Kidney capillary endothelial cell (primary cell): ENCODE measurements around the gene ZCCHC8.
A peak's percentile ranks its signal among the peaks of the same experiment; 100 is the strongest.
"Not testable (repeated sequence)": the region's sequence is repeated elsewhere in the genome, so short reads cannot be mapped to it uniquely, and the experiment has no call there.

Experiments
- DNase-seq: peaks from one replicate; pipeline ENCODE4 v3.0.0-alpha.2; 2018; ENCODE audit warnings: low spot score

ZCCHC8 gene

GRCh38 chr12:122500685-122501488, at the start of gene ZCCHC8:
ZCCHC8 (minus strand) TSS chr12:122500932; CDS start chr12:122500840, 92 bp downstream.
- peak; percentile 93 for DNase-seq

DNA sequence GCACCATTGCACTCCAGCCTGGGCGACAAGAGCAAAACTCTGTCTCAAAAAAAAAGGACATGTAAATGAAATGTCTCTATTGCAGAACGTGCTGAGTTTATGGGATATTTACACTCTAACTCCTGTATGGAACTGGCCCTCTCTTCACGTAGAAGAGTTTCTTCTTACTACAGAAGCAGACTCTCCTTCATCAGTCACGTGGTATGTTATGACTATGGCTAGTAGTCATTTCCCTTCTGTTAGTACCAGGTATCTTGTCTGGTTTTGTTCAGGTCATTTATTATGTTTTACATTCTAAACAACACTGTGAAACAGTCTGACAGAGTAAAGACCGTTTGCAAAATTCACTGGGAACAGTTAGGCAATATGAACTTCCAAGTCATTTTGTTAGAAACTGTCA, 46.6 kb upstream of the ZCCHC8 start:
- no peak for DNase-seq

DNA sequence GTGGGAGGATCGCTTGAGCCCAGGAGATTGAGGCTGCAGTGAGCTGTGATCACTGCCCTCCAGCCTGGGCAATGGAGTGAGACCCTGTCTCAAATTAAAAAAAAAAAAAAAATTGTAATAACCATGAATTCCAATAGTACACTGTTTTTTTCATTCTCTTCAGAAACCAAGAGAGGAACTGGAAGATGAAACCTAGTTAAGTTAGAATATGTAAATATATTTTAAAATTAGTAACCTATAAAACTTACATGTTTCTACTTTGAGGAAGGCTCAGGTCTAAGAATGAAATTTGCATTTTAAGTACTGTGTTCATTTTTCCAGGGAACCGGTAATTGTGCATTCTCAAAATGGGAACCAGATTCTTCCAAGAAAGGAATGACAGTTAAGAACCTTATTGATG, 45.1 kb upstream of the ZCCHC8 start:
- DNase-seq: no peak

DNA sequence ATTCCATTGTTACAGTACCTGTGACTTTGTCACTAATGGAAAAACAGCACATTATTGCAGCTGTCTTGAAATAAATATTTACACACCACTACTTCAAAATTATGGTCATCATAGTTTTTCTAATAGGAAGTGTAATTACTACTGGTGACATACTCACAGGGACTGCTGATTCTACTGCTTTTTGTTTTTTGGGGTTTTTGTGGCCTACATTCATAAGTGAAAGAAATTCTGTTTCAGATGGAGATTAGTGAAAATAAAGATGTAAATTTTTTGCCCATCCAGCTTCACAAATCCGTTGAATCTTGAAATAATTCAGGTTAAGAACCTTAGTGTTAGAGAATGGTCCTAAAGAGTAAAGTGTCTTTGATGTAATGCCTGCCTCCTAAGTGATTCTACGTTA, 43.8 kb upstream of the ZCCHC8 start:
- DNase-seq: no peak

GRCh38 chr12:122538496-122538895, 37.8 kb upstream of the ZCCHC8 start:
- DNase-seq: no peak

- DNase-seq: no peak
Measured at GRCh38 chr12:122537021-122537420, 36.3 kb upstream of the ZCCHC8 start.

DNA sequence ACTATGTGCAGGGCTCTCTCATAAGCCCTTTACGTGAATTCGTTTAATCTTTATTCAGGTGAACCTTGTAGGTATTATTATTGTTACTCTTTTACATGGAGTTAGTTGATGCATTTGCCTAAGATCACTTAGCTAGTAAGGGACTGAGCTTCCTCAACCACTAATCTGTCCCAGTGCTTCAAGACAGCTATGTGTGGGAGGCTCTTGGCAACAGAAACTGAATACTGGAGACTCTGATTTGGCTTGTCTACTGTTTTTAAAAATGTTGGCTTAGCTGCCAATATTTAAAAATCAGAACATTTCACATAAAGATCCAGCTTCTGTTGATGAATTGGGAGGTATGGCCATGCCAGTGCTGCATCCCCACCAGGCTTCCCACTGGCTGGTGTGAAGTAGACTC, 33.1 kb upstream of the ZCCHC8 start:
- DNase-seq: no peak

GRCh38 chr12:122528992-122529391, 28.3 kb upstream of the ZCCHC8 start:
- no peak for DNase-seq

DNA sequence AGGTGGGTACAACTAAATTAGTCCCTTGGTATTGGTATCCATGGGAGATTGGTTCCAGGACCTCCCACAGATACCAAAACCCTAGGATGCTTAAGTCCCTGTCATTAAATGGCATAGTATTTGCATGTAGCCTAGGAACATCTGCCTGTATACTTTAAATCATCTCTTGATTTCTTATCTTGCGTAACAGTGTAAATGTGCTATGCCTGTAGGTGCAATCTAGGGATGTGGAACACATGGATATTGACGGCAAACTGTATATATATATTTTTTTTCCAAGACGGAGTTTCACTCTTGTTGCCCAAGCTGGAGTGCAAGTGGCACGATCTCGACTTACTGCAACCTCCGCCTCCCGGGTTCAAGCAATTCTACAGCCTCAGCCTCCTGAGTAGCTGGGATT, 27.9 kb upstream of the ZCCHC8 start:
- DNase-seq: no peak

- DNase-seq: peak; percentile 20
Measured at GRCh38 chr12:122527478-122527944, 26.8 kb upstream of the ZCCHC8 start.

GRCh38 chr12:122526683-122527477, 26.1 kb upstream of the ZCCHC8 start, which contains the start of the genes KNTC1 and RSRC2:
KNTC1 (plus strand) TSS chr12:122527249; CDS start chr12:122530064, 2,815 bp downstream.
RSRC2 (minus strand) TSS chr12:122526936; CDS start chr12:122526853, 83 bp downstream.
- DNase-seq: peak; percentile 99

- no peak for DNase-seq
Measured at GRCh38 chr12:122523846-122524718, 23.4 kb upstream of the ZCCHC8 start.

DNA sequence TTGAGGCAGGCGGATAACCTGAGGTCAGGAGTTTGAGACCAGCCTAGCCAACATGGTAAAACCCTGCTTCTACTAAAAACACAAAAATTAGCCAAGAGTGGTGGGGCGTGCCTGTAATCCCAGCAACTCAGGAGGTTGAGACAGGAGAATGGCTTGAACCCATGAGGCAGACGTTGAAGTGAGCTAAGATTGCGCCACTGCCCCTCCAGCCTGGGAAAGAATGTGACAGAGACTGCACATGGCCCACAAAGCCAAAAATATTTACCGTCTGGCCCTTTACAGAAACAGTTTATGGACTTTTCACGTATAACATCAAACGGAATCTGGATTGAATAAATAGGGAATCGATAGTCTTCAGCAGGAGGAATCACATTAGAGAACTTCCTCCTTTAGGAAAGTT, 22.5 kb upstream of the ZCCHC8 start:
- no peak for DNase-seq

GRCh38 chr12:122520676-122521075, 19.9 kb upstream of the ZCCHC8 start:
- no peak for DNase-seq

- DNase-seq: no peak
Measured at GRCh38 chr12:122519418-122519817, 18.7 kb upstream of the ZCCHC8 start.

- DNase-seq: no peak
Measured at GRCh38 chr12:122518908-122519307, 18.2 kb upstream of the ZCCHC8 start.

DNA sequence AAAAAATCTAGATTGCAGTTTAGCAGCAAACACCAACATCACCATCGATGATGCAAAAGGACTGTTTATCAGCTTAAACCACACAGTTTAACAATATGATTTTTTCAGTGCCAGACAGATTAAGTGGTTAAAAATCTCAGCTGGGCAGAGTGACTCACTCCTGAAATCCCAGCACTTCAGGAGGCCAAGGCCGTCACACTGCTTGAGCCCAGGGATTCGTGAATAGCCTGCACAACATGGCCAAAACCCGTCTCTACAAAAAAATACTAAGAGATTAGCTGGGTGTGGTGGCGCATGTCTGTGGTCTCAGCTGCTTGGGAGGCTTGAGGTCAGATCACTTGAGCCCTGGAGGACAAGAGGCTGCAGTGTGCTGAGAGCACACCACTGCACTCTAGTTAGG, 17.1 kb upstream of the ZCCHC8 start:
- DNase-seq: no peak

GRCh38 chr12:122516544-122517361, 16.0 kb upstream of the ZCCHC8 start:
- no peak for DNase-seq

DNA sequence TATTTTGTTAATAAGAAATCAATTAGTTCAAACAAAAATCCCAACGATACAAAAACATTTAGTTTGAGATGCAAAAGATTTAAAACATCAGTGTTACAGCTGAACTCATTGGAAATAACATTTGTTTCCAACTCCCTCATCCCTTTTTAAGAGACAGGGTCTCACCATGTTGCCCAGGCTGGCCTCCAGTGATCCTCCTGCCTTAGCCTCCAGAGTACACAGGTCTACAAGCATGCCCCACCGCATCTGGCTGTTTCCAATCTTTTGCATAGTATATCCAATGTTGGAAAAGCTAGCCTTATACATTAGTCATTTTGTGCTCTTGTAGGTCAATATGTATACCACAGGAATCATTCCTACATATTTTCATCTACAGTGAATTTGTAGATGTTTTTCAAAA, 14.5 kb upstream of the ZCCHC8 start:
- DNase-seq: no peak

GRCh38 chr12:122513660-122514059, 12.9 kb upstream of the ZCCHC8 start:
- DNase-seq: no peak

- DNase-seq: not testable (repeated sequence)
Measured at GRCh38 chr12:122513028-122513427, 12.3 kb upstream of the ZCCHC8 start.
